ENCODE data around the gene CLEC4G.

Gene CLEC4G

GRCh38 chr19:7729211-7729610 is 2.7 kb downstream of the CLEC4G start:
- no peak for DNase-seq (ENCODE audit: low spot score)

GRCh38 chr19:7725791-7726190 is 6.1 kb downstream of the CLEC4G start:
- no peak for DNase-seq (ENCODE audit: low spot score)

- DNase-seq (ENCODE audit: low spot score), result no peak
Measured at GRCh38 chr19:7722231-7722651, 9.7 kb downstream of the CLEC4G start.

DNA sequence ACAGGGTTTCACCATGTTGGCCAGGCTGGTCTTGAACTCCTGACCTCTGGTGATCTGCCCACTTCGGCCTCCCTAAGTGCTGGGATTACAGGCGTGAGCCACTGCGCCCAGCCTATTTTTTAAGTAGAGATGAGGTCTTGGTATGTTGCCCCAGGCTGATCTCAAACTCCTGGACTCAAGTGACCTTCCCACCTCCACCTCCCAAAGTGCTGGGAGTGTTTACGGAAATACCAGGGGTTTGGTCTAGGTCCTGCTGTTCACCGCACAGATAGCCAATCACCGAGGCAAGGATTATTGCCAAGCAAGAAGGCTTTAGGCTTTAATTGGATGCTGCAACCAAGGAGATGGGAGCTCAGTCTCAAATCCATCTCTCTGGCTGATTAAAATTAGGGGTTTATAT is 11.6 kb downstream of the CLEC4G start:
- no peak for DNase-seq (ENCODE audit: low spot score)

GRCh38 chr19:7718668-7719067 is 13.2 kb downstream of the CLEC4G start:
- DNase-seq (ENCODE audit: low spot score), result no peak

DNA sequence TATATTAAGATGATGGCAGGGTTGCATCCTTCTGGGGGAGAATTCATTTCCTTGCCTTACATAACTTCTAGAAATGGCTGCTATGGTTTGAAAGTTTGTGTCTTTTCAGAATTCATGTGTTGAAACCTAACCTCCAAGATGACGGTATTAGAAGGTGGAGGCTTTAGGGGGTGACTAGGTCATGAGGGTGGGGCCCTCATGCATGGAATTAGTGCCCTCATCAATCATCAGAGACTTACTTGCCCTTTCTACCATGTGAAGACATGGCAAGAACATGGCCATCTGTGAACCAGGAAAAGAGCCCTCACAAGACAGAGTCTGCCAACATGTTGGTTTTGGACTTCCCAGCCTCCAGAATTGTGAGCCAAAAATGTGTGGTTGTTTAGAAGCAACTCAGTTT is 15.1 kb downstream of the CLEC4G start:
- DNase-seq (ENCODE audit: low spot score), result no peak

DNA sequence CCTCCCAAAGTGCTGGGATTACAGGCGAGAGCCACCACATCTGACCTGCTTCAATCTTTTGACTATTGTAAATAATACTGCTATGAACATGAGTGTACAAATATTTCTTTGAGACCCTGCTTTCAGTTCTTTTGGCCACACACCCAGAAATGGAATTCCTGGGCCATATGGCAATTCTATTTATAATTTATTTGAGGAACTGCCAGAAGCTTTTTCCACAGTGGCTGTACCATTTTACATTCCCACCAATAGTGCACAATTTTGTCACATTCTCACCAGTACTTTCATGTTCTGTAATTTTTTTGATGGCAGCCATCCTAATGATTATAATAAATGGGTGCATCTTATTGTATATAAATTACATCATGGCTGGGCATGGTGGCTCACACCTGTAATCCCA is 16.2 kb downstream of the CLEC4G start:
- no peak for DNase-seq (ENCODE audit: low spot score)

GRCh38 chr19:7710616-7711015 is 21.3 kb downstream of the CLEC4G start:
- no peak for DNase-seq (ENCODE audit: low spot score)

- no peak for DNase-seq (ENCODE audit: low spot score)
Measured at GRCh38 chr19:7709932-7710460, 21.9 kb downstream of the CLEC4G start.

DNA sequence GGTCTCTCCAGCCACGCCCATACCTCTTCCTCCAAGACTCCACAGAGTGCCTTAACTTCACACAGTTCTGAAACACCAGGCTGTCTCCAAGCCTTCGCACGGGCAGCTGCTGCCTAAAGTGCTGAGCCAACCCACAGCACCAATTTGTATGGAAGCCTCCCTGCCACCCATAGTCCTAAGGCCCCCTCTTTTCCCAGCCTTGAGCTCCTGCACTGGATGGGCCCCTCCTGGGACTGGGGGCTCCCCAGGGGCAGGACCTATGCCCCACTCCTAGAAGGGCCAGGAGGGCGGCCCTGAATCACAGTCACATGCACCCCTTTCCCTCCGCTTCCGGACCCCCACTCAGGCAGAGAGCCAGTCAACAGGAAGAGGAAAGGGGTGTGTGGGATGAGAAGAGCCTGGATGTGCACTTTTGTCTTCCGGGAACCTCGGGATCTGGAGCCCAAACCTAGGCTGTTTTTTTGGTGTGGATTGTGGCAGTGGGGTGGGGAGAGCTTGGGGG is 24.9 kb downstream of the CLEC4G start:
- no peak for DNase-seq (ENCODE audit: low spot score)

DNA sequence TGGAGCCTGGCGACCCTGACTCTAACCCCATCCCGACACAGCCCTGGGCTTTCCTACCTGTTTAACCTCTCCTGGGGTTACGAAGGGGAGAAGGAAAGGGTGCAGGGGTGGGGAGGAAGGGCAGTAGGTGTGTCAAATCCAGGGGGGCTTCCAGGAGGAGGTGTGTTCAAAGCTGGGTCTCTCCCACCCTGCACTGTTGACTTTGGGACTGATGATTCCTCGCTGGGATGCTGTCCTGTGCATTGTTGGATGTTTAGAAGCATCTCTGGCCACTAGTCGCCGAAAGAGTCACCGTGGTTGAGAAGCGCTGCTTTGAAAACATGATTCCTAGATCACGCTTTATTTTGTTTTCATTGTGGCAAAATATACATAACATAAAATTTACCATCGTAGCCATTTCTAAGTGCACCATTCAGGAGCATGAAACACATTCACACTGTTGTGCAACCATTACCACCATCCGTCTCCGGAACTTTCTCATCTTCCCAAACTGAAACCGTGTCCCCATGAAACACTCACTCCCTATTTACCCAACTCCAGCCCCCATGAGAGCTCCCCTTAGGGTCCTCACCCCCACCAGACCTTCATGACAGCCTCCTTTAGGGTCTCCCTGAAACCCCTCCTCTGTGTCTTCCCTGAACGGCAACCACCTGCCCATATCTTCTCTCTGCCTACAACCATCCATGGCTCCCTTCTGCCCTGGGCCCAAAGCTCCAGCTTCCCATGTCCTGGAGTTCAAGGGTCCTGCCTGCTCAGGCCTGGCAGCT is 25.5 kb downstream of the CLEC4G start:
- DNase-seq (ENCODE audit: low spot score), result no peak

DNA sequence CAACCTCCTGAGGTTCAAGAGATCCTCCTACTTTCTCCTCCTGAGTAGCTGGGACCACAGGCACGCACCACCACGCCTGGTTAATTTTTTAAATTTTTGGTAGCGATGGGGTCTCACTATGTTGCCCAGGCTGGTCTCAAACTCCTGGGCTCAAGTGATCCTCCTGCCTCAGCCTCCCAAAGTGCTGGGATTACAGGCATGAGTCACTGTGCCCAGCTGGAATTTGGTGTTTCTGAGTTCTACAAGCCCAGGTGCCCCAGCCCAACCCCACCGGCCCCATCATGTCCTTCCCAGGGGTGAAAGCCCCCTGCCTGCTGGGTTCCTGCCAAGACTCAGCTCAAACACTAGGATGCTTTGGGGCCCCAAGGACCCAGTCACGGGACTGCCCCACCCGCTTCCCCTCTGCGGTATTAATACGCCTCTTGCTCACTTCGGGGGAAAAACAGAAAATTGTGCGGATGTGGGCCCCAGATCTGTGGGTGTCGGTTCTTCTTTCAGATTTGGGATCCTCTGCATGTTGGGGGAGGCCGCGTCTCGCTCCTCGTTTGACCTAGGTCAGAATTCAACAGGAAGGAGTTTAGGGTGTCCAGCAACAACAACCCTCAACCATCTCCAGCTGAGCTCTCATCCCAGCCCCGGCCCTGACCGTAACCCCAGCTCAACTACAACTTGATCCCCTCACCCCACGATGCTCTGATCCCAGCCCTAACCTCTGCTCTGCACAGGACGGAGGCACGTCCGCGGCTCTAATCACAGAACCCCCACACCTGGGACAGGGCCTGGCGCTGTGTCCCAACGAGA is 26.3 kb downstream of the CLEC4G start:
- DNase-seq (ENCODE audit: low spot score), result no peak

GRCh38 chr19:7704280-7705060 is 27.4 kb downstream of the CLEC4G start:
- no peak for DNase-seq (ENCODE audit: low spot score)

DNA sequence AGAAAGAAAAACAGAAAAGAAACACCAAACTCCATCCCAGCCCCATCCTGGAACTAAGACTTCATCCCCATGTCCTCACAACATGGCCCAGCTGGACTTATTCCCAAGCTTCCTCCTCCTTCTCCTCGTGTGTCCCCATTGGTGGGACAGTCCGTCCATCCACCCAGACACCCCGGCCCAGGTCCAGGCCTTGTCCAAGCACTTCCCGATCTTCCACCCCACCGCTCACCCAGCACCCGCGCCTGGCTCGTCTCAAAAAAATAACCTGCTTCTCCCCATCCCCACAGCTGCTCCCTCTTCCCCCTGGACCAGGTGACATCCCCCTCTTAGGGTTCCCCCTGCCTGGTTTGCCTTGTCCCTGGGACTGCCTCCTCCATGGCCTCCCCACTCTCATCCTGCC is 28.6 kb downstream of the CLEC4G start:
- no peak for DNase-seq (ENCODE audit: low spot score)

- DNase-seq (ENCODE audit: low spot score), result no peak
Measured at GRCh38 chr19:7701654-7702457, 30.1 kb downstream of the CLEC4G start, which contains the start of gene FCER2. Gene FCER2 (minus strand): TSS chr19:7702131. CDS start chr19:7699760, 2,371 bp downstream.

- DNase-seq (ENCODE audit: low spot score), result no peak
Measured at GRCh38 chr19:7701049-7701653, 30.8 kb downstream of the CLEC4G start.

- no peak for DNase-seq (ENCODE audit: low spot score)
Measured at GRCh38 chr19:7699417-7700401, 32.2 kb downstream of the CLEC4G start.

DNA sequence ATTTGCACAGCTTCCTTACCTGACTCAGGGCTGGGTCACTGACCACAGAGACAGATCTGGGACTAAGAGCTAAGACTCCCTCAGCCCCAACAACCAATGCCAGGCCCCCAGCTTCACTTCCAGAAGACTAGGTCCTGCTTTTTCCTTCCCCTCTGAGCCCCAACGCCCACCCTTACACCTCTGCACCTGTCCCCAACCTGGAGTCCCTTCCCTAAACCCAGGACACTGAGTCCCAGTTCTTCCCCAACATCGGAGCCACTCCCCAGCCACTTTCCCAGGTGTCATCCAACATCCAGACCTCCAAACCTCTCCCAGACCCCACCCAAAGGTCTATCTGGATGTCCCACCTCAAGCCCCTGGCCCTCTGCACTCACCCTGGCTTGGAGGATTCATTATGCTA is 32.9 kb downstream of the CLEC4G start:
- no peak for DNase-seq (ENCODE audit: low spot score)

GRCh38 chr19:7698583-7698982 is 33.3 kb downstream of the CLEC4G start:
- no peak for DNase-seq (ENCODE audit: low spot score)
